ENCODE measurements around the gene PTPRO.
A peak's percentile ranks its signal among the peaks of the same experiment; 100 is the strongest.
"Not testable (repeated sequence)": the region's sequence is repeated elsewhere in the genome, so short reads cannot be mapped to it uniquely, and the experiment has no call there.

PTPRO gene

GRCh38 chr12:15603474-15604085, 281.3 kb downstream of the PTPRO start:
- DNase-seq (ENCODE audit: low spot score): no peak

GRCh38 chr12:15605881-15606590, 283.7 kb downstream of the PTPRO start:
- no peak for DNase-seq (ENCODE audit: low spot score)

GRCh38 chr12:15608406-15608805, 286.1 kb downstream of the PTPRO start:
- no peak for DNase-seq (ENCODE audit: low spot score)

- no peak for DNase-seq (ENCODE audit: low spot score)
Measured at GRCh38 chr12:15608941-15609340, 286.6 kb downstream of the PTPRO start.

GRCh38 chr12:15613981-15614380, 291.7 kb downstream of the PTPRO start:
- no peak for DNase-seq (ENCODE audit: low spot score)

- not testable (repeated sequence) for DNase-seq (ENCODE audit: low spot score)
Measured at GRCh38 chr12:15616495-15616894, 294.2 kb downstream of the PTPRO start.

- DNase-seq (ENCODE audit: low spot score): no peak
Measured at GRCh38 chr12:15620741-15621539, 298.6 kb downstream of the PTPRO start.

- DNase-seq (ENCODE audit: low spot score): no peak
Measured at GRCh38 chr12:15625075-15625474, 302.8 kb downstream of the PTPRO start.

- DNase-seq (ENCODE audit: low spot score): no peak
Measured at GRCh38 chr12:15627995-15628945, 306.0 kb downstream of the PTPRO start.

- DNase-seq (ENCODE audit: low spot score): peak; percentile 36
Measured at GRCh38 chr12:15629108-15629507, 306.8 kb downstream of the PTPRO start.

- no peak for DNase-seq (ENCODE audit: low spot score)
Measured at GRCh38 chr12:15629761-15630160, 307.5 kb downstream of the PTPRO start.

- no peak for DNase-seq (ENCODE audit: low spot score)
Measured at GRCh38 chr12:15631007-15631715, 308.9 kb downstream of the PTPRO start.

- DNase-seq (ENCODE audit: low spot score): no peak
Measured at GRCh38 chr12:15632708-15633107, 310.4 kb downstream of the PTPRO start.

- no peak for DNase-seq (ENCODE audit: low spot score)
Measured at GRCh38 chr12:15633201-15633600, 310.9 kb downstream of the PTPRO start.

GRCh38 chr12:15634010-15634683, 311.8 kb downstream of the PTPRO start:
- DNase-seq (ENCODE audit: low spot score): no peak

GRCh38 chr12:15636060-15636890, 314.0 kb downstream of the PTPRO start:
- DNase-seq (ENCODE audit: low spot score): no peak

GRCh38 chr12:15638231-15638630, 315.9 kb downstream of the PTPRO start:
- no peak for DNase-seq (ENCODE audit: low spot score)

- no peak for DNase-seq (ENCODE audit: low spot score)
Measured at GRCh38 chr12:15644700-15645099, 322.4 kb downstream of the PTPRO start.

GRCh38 chr12:15646581-15646980, 324.3 kb downstream of the PTPRO start:
- DNase-seq (ENCODE audit: low spot score): no peak
